ENCODE results near the gene CHRND. TPM values are rescaled to one million over a fixed set of nuclear protein-coding genes. Genes with fewer than 3 reads are reported as not detected.

Gene CHRND
- 100 to 1,000 TPM in 8 of 12 donors, 10 to 100 TPM in 3, not detected in 1; 67.6 to 182 (median 131) TPM for polyA plus RNA-seq (ENCODE audit: insufficient read length in 12 of 12)
- long read RNA-seq, donor 1 = 0 reads
- long read RNA-seq, donor 2, transcript CHRND-201 (12 exons, 2,112 nt) = major isoform, 7 of 45 reads
- long read RNA-seq, donor 2, partial matches to known transcripts = 34 of 45 reads
- long read RNA-seq, donor 2, other reads (novel, unspliced or antisense) = 0 of 45 reads
- long read RNA-seq, donor 3, transcript CHRND-201 (12 exons, 2,112 nt) = major isoform, 5 of 8 reads
- long read RNA-seq, donor 3, partial matches to known transcripts = 0 of 8 reads
- long read RNA-seq, donor 3, other reads (novel, unspliced or antisense) = 0 of 8 reads
- long read RNA-seq, donor 4, transcript CHRND-201 (12 exons, 2,112 nt) = major isoform, 5 of 18 reads
- long read RNA-seq, donor 4, partial matches to known transcripts = 12 of 18 reads
- long read RNA-seq, donor 4, other reads (novel, unspliced or antisense) = 0 of 18 reads
- long read RNA-seq, donor 5, transcript CHRND-201 (12 exons, 2,112 nt) = major isoform, 25 of 43 reads
- long read RNA-seq, donor 5, transcript CHRND-203 (11 exons, 3,022 nt) = minor isoform, 6 of 43 reads
- long read RNA-seq, donor 5, partial matches to known transcripts = 7 of 43 reads
- long read RNA-seq, donor 5, other reads (novel, unspliced or antisense) = 0 of 43 reads
- long read RNA-seq, donor 6, transcript CHRND-201 (12 exons, 2,112 nt) = major isoform, 7 of 33 reads
- long read RNA-seq, donor 6, partial matches to known transcripts = 24 of 33 reads
- long read RNA-seq, donor 6, other reads (novel, unspliced or antisense) = 0 of 33 reads
- long read RNA-seq, donor 7, partial matches to known transcripts = 0 of 5 reads
- long read RNA-seq, donor 7, other reads (novel, unspliced or antisense) = 0 of 5 reads
- long read RNA-seq, donor 8, transcript CHRND-201 (12 exons, 2,112 nt) = major isoform, 16 of 27 reads
- long read RNA-seq, donor 8, partial matches to known transcripts = 5 of 27 reads
- long read RNA-seq, donor 8, other reads (novel, unspliced or antisense) = 0 of 27 reads
- long read RNA-seq, donor 9, partial matches to known transcripts = 0 of 3 reads
- long read RNA-seq, donor 9, other reads (novel, unspliced or antisense) = 0 of 3 reads
- long read RNA-seq, donor 10, transcript CHRND-203 (11 exons, 3,022 nt) = major isoform, 6 of 15 reads
- long read RNA-seq, donor 10, partial matches to known transcripts = 5 of 15 reads
- long read RNA-seq, donor 10, other reads (novel, unspliced or antisense) = 0 of 15 reads
- long read RNA-seq, donor 11, transcript CHRND-201 (12 exons, 2,112 nt) = major isoform, 13 of 56 reads
- long read RNA-seq, donor 11, transcript CHRND-203 (11 exons, 3,022 nt) = minor isoform, 7 of 56 reads
- long read RNA-seq, donor 11, partial matches to known transcripts = 33 of 56 reads
- long read RNA-seq, donor 11, other reads (novel, unspliced or antisense) = 0 of 56 reads

- peak; percentile 54 for DNase-seq
These were observed at the start of gene CHRND for GRCh38 chr2:232525791-232526371. Gene CHRND (plus strand): TSS chr2:232526160. CDS start chr2:232526216, 56 bp downstream.

- DNase-seq = no peak
These were observed 49.2 kb upstream of the CHRND start for GRCh38 chr2:232476791-232477190.

- no peak for DNase-seq
These were observed 48.0 kb upstream of the CHRND start for GRCh38 chr2:232477751-232478510.

GRCh38 chr2:232478571-232479340 lies 47.2 kb upstream of the CHRND start:
- DNase-seq = no peak

- DNase-seq = no peak
These were observed 46.4 kb upstream of the CHRND start for GRCh38 chr2:232479341-232480200.

GRCh38 chr2:232480201-232481190 lies 45.5 kb upstream of the CHRND start:
- no peak for DNase-seq

- no peak for DNase-seq
These were observed 44.4 kb upstream of the CHRND start for GRCh38 chr2:232481322-232482140.

- DNase-seq = no peak
These were observed 43.4 kb upstream of the CHRND start for GRCh38 chr2:232482301-232483238.

GRCh38 chr2:232483311-232483922 lies 42.5 kb upstream of the CHRND start:
- no peak for DNase-seq

GRCh38 chr2:232483923-232484627 lies 41.9 kb upstream of the CHRND start:
- no peak for DNase-seq

- no peak for DNase-seq
These were observed 41.2 kb upstream of the CHRND start for GRCh38 chr2:232484628-232485347.

- no peak for DNase-seq
These were observed 40.6 kb upstream of the CHRND start for GRCh38 chr2:232485348-232485756.
